Smooth muscle cell of the brain vasculature (primary cell): ENCODE measurements around the gene ESR2.

Experiments used
- DNase-seq: peaks from one replicate; pipeline ENCODE4 v3.0.0-alpha.2; 2012; ENCODE audit warnings: low read depth, low spot score

ESR2 gene

GRCh38 chr14:64266239-64266638 is 27.9 kb downstream of the ESR2 start:
- DNase-seq, result no peak

- no peak for DNase-seq
Measured at GRCh38 chr14:64265222-64265621, 28.9 kb downstream of the ESR2 start.

GRCh38 chr14:64260418-64260817 is 33.8 kb downstream of the ESR2 start:
- no peak for DNase-seq

GRCh38 chr14:64255756-64256155 is 38.4 kb downstream of the ESR2 start:
- DNase-seq, result no peak

- DNase-seq, result no peak
Measured at GRCh38 chr14:64253672-64254071, 40.5 kb downstream of the ESR2 start.

GRCh38 chr14:64249363-64249762 is 44.8 kb downstream of the ESR2 start:
- no peak for DNase-seq

- no peak for DNase-seq
Measured at GRCh38 chr14:64248689-64249088, 45.5 kb downstream of the ESR2 start.

GRCh38 chr14:64247195-64247594 is 47.0 kb downstream of the ESR2 start:
- DNase-seq, result no peak

- DNase-seq, result no peak
Measured at GRCh38 chr14:64246688-64247087, 47.5 kb downstream of the ESR2 start.

- no peak for DNase-seq
Measured at GRCh38 chr14:64245491-64245890, 48.7 kb downstream of the ESR2 start.

- no peak for DNase-seq
Measured at GRCh38 chr14:64244279-64244678, 49.9 kb downstream of the ESR2 start.

GRCh38 chr14:64238631-64239030 is 55.5 kb downstream of the ESR2 start:
- no peak for DNase-seq

GRCh38 chr14:64238049-64238448 is 56.1 kb downstream of the ESR2 start:
- no peak for DNase-seq

GRCh38 chr14:64235652-64236640 is 58.2 kb downstream of the ESR2 start:
- DNase-seq, result no peak

GRCh38 chr14:64234877-64235651 is 59.1 kb downstream of the ESR2 start:
- peak; percentile 57 for DNase-seq

GRCh38 chr14:64233531-64234190 is 60.5 kb downstream of the ESR2 start:
- no peak for DNase-seq

GRCh38 chr14:64232944-64233343 is 61.2 kb downstream of the ESR2 start:
- DNase-seq, result no peak

- DNase-seq, result peak; percentile 93
Measured at GRCh38 chr14:64232095-64232838, 61.9 kb downstream of the ESR2 start.

GRCh38 chr14:64229489-64229888 is 64.7 kb downstream of the ESR2 start:
- DNase-seq, result no peak

- DNase-seq, result no peak
Measured at GRCh38 chr14:64227856-64228255, 66.3 kb downstream of the ESR2 start.

- DNase-seq, result no peak
Measured at GRCh38 chr14:64225151-64225757, 68.9 kb downstream of the ESR2 start.
